ENCODE data around the gene ENGASE.

Gene ENGASE

GRCh38 chr17:79077587-79077986 is 3.0 kb downstream of the ENGASE start:
- Histone ChIP-seq H3K27ac (no peak overlapping the region), H3K4me3 (ENCODE audit: low read depth, low read length) (no peak overlapping the region), H3K27me3 (replicated peaks) (no peaks in the 10 kb centered on the region), H3K36me3 (replicated peaks) (peaks cover 6% of the 10 kb centered on the region)
- TF ChIP-seq CTCF (IDR thresholded peaks at IDR 0.05; ENCODE audit: low read depth, low read length, missing control alignments), result no peak
- DNase-seq, result no peak
- in situ Hi-C loops (cut with HindIII; ENCODE audit: low pct_ligation_motif_present, low sequenced_read_pairs), result no loop called here

GRCh38 chr17:79078476-79079190 is 4.0 kb downstream of the ENGASE start:
- no peak for TF ChIP-seq CTCF (IDR thresholded peaks at IDR 0.05; ENCODE audit: low read depth, low read length, missing control alignments)
- Histone ChIP-seq H3K4me3 (ENCODE audit: low read depth, low read length) (no peak overlapping the region), H3K27me3 (replicated peaks) (no peaks in the 10 kb centered on the region), H3K36me3 (replicated peaks) (peaks cover 6% of the 10 kb centered on the region), H3K27ac (no peak overlapping the region)
- in situ Hi-C loops (cut with HindIII; ENCODE audit: low pct_ligation_motif_present, low sequenced_read_pairs), result no loop called here
- DNase-seq, result no peak

GRCh38 chr17:79079421-79080200 is 5.0 kb downstream of the ENGASE start:
- no peak overlapping the region for H3K27ac ChIP-seq
- TF ChIP-seq CTCF (IDR thresholded peaks at IDR 0.05; ENCODE audit: low read depth, low read length, missing control alignments), result no peak
- H3K4me3 ChIP-seq (ENCODE audit: low read depth, low read length), result no peak overlapping the region
- DNase-seq, result no peak
- peaks cover 6% of the 10 kb centered on the region for H3K36me3 ChIP-seq (replicated peaks)
- in situ Hi-C loops (cut with HindIII; ENCODE audit: low pct_ligation_motif_present, low sequenced_read_pairs), result no loop called here
- H3K27me3 ChIP-seq (replicated peaks), result no peaks in the 10 kb centered on the region

GRCh38 chr17:79080349-79080748 is 5.7 kb downstream of the ENGASE start:
- in situ Hi-C loops (cut with HindIII; ENCODE audit: low pct_ligation_motif_present, low sequenced_read_pairs), result no loop called here
- DNase-seq, result no peak
- peaks cover 6% of the 10 kb centered on the region for H3K36me3 ChIP-seq (replicated peaks)
- no peak overlapping the region for H3K4me3 ChIP-seq (ENCODE audit: low read depth, low read length)
- TF ChIP-seq CTCF (IDR thresholded peaks at IDR 0.05; ENCODE audit: low read depth, low read length, missing control alignments), result no peak
- no peak overlapping the region for H3K27ac ChIP-seq
- no peaks in the 10 kb centered on the region for H3K27me3 ChIP-seq (replicated peaks)

- no peaks in the 10 kb centered on the region for H3K27me3 ChIP-seq (replicated peaks)
- H3K4me3 ChIP-seq (ENCODE audit: low read depth, low read length), result no peak overlapping the region
- DNase-seq, result no peak
- in situ Hi-C loops (cut with HindIII; ENCODE audit: low pct_ligation_motif_present, low sequenced_read_pairs), result no loop called here
- H3K27ac ChIP-seq, result no peak overlapping the region
- peaks cover 6% of the 10 kb centered on the region for H3K36me3 ChIP-seq (replicated peaks)
- TF ChIP-seq CTCF (IDR thresholded peaks at IDR 0.05; ENCODE audit: low read depth, low read length, missing control alignments), result no peak
Observed at GRCh38 chr17:79080761-79081290, 6.2 kb downstream of the ENGASE start.

All from brain microvascular endothelial cell (primary cell).